GM19463 (cell line): ENCODE results near the gene TMUB1.
A peak's percentile ranks its signal among the peaks of the same experiment; 100 is the strongest.

ENCODE experiments used
- ATAC-seq: cut with Tn5 transposase; IDR thresholded peaks from one replicate; pipeline ENCODE4 v1.9.1; 2021; ENCODE audit warnings: mild to moderate bottlenecking, moderate library complexity; ENCODE audit not compliant: unreplicated experiment

Gene TMUB1

DNA sequence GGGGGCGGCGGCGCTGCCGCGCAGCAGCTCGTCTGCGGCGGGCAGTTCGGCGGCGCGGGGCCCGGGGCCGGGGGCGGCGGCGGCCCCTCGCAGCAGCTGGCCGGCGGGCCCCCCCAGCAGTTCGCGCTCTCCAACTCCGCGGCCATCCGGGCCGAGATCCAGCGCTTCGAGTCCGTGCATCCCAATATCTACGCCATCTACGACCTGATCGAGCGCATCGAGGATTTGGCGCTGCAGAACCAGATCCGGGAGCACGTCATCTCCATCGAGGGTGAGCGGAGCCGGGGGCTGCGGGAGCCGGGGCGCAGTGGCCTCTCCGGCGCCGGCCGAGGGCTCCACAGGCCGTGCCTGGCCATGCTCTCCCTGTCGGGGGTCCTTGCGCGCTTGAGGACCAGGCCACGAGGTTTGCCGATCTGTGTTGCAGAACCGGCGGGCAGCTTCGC lies 3.5 kb upstream of the TMUB1 start:
- ATAC-seq: no peak

DNA sequence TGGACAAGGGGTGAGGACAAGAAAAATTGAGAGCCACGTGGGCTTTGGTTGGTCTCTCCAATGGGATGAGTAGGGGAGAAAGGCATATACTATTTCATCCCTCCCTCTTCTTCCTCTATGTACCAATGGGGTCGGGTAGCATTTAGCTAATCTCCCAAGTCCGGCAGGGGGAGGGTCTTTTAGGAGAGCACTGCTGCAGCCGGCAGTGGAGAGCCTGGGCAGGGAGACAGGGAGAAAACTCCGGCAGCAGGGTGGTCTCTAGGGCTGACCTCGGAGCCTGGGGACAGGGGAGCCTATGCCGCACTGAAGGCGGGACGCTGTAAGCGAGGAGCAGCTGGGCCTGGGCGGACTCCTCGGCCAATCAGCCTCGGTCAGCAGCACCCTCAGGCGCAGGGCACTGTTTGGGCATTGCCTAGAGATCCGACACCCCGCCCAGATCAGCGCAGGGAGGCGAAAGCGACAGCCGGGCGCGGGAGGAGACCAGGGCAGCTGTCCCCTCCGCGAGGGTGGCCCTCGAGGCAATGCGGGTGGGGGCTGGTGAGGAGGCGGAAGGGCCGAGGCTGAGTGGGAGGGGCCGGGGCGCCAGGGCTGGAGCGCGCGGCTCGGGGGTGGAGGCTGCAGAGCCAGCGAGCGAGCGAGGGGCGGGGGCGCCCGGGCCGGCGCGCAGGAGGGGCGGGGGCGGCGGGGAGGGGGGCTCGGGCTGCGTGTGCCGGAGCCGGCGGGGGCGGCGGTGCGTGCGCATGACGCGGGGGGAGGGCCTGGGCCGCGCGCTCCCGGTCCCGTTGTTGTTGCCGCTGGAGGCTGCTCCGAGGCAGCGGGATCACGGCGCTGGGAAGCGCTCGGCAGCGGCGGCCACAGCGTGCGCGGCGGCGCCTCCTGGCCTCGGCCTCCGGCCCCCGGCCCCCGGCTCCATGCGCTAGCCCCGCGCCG lies 2.7 kb upstream of the TMUB1 start, which contains the start of gene AGAP3:
Gene AGAP3, plus strand, starts transcription at position 785 of the 930 bp plus-strand sequence. CDS start 267 bp downstream, outside the sequence.
- peak; percentile 41 for ATAC-seq

DNA sequence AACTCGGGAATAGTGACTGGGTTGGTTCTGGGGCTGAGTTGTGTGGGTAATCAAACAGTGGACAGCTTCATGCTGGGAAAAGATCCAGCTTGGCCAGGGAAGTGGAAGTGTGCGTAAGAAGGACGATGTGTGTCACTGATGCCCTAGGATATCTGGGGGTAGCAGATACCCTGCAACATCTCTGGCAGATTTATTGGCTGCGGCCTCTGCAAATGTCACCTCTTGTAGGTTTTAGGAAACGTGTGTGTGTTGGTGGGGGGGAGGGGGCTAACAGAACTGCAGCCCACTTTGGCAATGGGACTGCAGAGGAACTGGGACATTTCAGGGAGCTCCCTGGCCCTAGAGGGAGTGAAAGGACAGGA lies 2.0 kb upstream of the TMUB1 start:
- ATAC-seq: no peak

DNA sequence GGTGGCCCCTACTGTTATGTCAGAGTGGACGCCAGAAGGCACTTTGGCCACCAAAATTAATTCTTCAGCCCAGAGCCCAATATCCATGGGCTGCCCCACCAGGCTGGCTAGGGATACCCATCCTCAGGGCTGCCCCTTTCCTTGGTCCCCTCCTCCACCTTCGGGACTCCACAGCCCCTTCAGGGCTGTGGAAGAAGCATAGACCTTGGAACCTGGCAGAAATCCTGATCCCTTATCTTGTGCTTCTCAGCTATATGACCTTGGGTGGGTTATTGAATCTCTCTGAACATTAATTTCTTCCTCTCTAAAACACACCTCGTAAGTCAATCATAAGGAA lies 499 bp upstream of the TMUB1 start:
- no peak for ATAC-seq

DNA sequence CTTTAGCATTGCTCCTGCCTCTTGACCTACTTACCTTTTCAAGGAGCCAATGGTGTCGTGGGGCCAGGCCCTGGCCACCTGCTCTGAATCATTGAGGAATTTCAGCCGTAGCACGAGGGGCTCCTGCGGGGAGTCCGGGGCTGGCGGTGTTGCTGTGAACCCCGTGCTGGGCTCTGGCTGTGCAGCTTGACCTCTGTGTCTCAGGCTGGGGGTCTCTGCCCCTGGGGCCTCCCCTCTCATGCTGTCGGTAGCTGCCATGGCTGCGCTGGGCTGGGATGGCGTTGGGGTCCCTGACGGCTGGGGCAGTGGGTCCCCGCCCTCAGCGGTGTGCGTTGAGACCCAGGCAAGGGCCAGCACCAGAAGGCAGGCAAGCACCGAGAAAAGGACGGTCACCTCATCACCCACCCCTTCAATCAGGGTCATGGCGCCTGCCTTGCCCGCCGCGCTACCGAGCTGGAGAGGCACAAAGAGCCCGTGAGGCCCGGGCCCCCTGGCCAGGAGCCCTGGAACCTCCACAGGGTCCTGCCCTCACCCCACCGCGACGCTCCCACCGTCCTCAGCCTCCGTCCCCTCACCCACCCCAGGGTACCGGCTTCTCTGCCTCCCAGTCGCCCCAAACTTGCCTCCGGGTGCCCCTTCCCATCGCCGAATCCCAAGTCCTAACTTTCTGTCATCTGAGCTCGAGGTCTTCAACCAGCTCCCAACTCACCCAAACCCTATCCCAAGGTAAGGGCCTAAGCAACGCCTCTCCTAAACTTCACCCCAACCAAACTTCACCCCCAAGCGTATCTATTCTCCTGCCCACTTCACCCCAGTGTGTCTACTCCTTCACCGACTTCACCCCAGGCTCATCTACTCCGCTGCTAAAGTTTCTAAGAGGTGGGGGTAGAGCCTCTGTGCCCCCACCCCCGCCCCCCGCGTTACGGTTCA lies 887 bp downstream of the TMUB1 start:
- ATAC-seq: no peak

DNA sequence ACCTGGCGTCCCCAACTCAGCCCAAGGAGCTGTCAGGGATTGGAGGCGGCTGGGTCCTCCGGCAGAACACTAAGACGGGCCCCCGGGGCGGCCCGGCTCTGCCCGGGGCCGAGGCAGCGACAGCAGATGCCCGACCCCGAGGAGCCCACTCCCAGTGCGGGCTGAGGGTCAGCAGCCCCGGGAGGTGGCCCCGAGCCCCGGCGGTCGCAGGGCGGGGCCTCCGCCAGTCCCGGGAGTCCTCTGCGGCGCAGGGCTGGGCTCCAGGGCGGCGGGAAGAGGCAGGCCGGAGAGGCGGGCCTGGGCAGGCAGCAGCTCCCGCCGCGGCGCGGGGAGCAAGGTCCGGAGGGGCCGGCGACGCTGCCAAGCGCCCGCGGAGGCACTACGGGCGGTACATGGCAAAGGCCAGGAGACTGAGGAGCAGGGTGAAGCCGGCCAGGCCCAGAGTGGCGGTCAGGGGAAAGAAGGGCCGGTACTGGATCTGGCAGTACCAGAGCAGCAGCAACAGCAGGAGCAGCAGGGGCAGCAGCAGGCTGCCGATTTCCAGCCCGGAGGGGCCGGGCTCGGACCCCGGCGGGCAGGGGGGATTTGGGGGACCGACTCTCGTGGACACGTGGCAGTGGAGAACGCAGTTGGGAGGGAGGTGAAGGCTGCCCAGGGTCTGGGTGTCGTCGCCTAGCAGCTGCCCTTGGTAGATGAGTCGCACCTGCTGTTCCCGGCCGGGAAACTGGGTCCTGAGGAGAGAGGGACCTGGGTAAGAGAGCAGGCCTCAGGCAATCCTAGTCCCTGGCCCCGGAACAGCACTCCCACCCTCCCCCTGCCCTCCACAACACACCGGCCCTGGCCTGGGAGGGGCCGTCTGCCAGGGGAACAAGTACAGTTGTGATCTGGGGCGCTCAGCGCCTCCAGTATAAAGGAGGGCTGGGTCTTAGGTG lies 1.9 kb downstream of the TMUB1 start:
- no peak for ATAC-seq

DNA sequence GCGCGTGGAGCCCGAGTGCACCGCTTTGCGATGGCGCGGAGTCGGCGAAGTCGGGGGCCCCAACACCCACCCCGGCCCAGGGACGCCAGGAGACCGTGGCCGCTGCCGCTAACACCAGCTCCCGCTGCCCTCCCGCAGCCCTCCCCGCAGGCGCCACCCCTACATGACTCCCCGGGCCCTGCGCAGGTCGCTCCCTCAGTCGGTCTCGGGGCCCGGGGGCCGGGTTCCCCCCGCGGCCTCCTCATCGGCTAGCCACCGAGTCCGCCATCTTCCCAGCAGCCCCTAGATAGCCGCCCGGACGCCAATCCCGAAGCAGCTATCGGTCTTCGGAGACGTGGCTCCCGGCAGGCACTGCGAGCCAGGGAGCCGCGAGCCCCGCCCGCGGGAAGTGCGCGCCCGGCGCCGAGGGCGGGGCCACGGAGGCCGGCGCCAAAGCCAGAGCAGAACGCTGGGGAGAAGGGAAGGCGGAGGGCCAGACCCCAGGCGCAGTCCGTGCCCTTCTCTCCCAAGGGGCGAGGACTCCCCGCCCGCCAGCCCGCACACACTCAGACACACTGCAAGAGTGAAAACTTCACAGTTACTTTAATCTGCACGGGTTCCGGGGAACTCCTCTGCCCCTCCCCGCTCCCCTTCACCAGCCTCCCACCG lies 2.6 kb downstream of the TMUB1 start, which contains the start of gene FASTK:
Gene FASTK, minus strand, starts transcription at position 288 of the 648 bp plus-strand sequence. Its CDS starts 43 bp downstream, at position 245.
- ATAC-seq: peak; percentile 78

DNA sequence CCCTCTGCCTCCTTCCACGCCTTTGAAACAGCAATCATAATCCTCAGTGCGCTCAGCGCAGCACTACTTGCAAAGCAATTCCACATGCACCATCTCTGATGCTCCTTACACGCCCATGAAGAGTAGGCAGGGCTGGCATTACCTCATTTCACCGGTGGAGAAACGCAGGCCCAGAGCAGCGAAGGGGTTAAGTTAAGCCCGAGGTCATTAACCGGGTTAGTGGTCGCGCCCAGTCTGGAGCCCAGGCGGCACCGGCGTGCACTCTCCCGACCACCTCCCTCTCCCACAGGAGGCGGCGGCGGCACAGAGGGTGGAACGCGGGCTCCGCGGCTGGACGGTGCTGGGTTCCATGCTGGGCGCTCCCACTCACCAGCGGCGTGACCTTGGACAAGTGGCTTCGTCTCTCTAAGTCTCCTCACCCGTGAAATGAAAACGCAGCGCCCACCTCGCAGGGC lies 3.2 kb downstream of the TMUB1 start:
- ATAC-seq: peak; percentile 2

DNA sequence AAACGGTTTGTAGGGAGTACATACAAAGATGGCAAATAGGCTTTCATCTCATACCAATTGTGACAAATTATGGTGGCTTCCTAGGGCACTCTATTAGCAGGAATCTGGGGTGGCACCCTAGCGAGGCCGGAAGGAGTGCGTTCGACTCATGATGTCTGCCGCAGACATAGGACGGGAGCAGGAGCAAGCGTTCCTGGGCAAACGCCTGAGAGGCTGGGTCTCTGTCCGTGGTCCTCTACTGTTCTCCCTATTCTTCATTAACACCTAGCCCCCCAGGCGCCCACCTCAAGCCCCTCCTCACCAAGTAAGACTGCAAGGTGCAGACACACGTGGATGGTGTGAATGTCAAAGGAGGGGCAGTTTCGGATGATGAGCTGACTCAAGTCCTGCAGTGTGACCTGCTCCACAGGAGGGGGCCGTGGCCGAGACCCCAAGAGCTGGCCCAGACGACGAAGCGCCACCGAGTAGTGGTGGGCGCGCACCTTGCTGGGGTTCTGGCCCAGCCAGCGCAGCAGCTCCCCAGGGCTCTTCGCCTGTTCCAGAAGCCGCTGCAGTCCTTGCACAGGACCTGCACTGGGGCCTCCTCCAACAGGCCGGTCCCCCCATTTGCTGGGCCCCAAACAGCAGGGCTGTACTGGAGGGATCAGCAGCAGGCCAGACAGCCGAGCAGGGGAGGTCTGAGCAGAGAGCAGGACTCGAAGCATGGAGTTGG lies 3.9 kb downstream of the TMUB1 start:
- no peak for ATAC-seq

DNA sequence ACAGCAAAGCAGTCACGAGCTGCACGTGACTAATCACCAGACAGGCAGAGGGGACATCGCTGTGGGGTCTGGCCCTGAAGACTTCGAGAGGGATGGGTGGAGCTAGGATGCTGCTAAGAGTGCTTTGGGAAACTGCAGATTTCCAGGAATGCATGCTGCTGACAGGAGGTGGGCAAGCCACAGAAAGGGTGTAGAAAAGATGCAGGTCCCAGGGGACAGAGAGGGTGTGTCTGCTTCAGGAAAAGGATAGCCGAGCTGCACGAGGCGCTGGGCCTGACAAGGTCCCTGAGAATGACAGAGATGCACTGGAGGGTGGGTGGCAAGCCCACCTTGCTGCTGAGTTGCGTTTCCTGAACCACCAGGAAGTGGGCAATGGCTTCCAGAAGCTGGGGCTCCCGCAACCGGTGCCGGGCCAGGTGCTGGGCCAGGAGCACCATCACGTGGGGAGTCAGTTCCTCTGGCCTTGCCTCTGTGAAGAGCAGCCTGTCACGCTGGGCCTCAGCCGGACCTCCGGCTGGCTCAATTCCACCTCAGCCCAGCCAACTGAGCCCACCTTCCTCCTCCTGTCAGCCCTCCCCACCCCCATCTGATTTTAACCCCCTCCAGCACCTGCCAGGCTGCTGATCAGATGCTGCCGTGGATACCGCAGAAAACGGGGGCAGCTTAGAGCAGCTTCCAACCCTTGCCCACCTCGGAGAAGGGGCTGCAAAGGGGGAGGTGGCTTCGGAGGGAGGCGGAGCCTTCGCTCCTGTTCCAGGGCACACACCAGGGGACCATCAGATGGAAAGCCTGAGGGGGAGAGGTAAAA lies 4.9 kb downstream of the TMUB1 start:
- ATAC-seq: no peak

DNA sequence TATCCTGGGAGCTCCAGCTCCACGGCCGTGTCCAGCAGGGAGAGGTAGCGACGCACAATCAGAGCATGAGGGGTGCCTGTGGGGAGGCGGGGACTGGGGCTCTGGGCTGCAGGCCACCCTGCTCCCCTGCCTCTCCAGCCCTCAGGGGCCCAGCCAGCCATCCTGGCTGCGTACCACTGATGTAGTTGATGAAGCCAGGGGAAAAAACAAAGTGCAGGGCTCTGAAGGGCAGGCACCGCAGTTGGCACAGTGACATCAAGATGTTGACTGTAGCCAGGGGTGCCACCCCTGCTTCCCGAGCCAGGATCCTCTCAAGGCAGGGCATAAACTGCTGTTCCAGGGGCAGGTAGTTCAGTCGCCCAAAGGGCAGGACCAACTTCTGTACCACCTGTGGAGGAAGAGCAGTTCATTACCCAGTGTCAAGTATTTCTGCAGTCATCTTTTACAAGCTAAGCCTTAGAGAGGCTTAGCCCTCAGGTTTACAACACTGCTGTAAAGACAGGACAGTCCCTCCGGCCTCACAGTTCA lies 5.5 kb downstream of the TMUB1 start:
- ATAC-seq: no peak

DNA sequence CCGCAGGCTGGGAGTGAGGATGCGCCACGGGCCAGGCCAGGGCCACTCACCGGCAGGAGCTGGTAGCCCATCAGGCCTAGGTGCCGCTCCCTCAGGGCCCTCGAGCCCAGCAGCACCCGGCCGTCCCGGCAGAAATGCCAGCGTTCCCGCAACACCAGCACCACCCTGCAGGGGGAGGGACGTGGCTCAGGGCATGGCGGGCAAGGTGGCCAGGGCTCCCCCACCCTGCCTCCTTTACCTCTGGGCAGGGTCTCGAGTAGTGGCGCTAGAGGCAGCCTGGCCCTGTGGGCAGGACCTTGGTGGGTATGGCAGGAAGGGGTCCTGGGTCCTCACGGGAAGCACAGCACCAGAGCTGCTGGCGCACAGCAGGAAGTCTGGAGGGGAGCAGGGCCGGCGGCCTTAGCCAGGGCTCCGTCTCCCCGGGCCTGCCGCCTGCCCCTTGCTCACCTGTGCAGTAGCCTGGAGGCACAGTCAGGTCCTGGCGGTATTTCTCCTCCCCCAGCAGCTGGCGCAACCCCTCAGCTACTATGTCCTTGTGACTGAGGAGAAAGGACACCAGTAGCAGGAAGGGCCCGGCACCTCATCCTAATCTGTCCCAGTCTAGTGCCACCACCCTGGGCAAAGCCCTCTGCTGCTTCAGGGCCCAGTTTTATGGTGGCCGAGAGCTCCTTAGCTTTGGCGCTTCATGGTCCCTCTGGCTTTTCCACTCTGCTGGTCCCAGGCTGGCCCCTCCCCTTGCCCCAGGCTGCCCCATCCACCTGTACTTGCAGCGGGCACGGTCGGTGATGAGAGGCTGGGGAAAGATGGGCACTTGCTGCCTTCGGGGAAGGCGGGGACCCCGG lies 6.2 kb downstream of the TMUB1 start:
- no peak for ATAC-seq

DNA sequence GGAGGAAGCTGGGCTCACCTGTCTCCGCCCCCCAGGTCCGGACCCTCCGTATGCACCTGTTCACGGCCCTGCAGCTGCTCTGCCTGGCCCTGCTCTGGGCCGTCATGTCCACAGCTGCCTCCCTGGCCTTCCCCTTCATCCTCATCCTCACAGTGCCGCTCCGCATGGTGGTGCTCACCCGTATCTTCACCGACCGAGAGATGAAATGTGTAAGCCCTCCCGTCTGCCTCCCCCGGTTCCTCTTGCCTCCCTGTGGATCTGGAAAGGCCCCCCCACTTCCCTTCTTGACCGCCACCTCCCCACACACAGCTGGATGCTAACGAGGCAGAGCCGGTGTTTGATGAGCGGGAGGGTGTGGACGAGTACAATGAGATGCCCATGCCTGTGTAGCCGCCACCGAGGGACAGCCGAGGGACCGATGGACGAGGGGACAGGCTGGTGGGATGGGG lies 7.3 kb downstream of the TMUB1 start:
- ATAC-seq: no peak

DNA sequence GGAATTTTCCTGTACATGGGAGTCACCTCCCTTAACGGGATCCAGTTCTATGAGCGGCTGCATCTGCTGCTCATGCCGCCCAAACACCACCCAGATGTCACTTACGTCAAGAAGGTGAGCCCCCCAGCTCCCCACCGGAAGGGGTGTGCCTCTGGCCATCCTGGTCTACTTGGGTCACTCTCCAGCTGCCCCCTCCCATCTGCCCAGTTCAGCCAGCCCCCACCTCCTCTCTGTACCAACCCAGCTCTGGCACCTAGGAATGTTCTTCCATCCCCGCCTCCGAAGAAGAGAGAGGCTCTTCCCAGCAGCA lies 7.7 kb downstream of the TMUB1 start:
- ATAC-seq: no peak

DNA sequence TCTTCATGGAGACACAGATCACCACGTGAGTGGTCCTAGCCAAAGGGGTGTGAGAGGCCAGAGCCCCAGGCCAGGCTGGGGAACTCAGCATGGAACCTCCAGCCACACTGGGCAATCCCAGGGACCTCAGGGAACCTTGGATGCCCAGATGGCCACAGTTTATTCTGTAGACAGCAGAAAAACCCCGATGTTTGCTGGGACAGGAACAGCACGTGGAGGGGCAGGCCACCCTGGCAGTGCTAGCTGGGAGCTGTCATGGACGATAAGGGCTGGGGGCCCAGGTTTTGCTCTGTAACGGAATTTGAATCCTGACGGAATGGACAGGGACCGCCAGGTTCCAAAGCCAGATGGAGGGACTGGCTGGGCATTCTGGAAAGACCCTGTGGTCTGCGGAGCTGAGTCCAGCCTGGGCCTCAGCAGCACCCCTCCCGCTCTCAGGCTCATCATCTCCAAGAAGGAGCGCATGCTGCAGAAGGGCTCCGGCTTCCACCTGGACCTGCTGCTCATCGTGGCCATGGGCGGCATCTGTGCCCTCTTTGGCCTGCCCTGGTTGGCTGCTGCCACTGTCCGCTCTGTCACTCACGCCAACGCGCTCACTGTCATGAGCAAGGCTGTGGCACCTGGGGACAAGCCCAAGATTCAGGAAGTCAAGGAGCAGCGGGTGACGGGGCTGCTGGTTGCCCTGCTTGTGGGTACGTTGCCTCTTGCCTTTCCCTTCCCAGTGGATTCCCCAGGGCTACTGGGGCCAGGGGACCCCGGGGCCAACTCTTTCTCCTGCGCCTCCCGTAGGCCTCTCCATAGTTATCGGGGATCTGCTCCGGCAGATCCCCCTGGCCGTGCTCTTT lies 8.3 kb downstream of the TMUB1 start:
- no peak for ATAC-seq

DNA sequence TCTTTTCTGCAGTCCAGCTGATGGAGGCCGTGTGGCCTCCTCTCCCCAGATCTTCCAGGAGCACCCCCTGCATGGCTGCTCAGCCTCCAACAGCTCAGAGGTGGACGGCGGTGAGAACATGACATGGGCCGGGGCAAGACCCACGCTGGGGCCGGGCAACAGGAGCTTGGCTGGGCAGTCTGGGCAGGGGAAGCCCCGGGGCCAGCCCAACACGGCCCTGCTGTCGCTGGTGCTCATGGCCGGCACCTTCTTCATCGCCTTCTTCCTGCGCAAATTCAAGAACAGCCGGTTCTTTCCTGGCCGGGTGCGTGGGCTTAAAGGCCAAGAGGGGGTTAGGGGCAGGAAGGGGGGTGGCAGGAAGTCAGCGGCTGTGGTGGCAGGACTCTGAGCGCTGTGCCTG lies 9.3 kb downstream of the TMUB1 start:
- ATAC-seq: no peak
